AG10803 (cell line): ENCODE data around the gene STIM1.

Source experiments
- DNase-seq: peaks from one replicate; pipeline ENCODE4 v3.0.0; 2010; ENCODE audit warnings: low read depth
- H3K4me3 ChIP-seq: 2 replicates; pipeline ENCODE4 v1.5.1; 2011; ENCODE audit warnings: mild to moderate bottlenecking, low read length, control low read depth
- CTCF ChIP-seq: conservative IDR thresholded peaks from 2 replicates; pipeline ENCODE4 v1.5.1; 2011; ENCODE audit warnings: mild to moderate bottlenecking, low read length, control low read depth, inconsistent platforms

The STIM1 gene

GRCh38 chr11:3843326-3843725 lies 12.1 kb upstream of the STIM1 start:
- no peak overlapping the region for H3K4me3 ChIP-seq
- no peak for DNase-seq
- no peak for TF ChIP-seq CTCF

- no peak for TF ChIP-seq CTCF
- H3K4me3 ChIP-seq: no peak overlapping the region
- DNase-seq: no peak
Observed at GRCh38 chr11:3845246-3845645, 10.2 kb upstream of the STIM1 start.

- no peak for DNase-seq
- no peak overlapping the region for H3K4me3 ChIP-seq
- no peak for TF ChIP-seq CTCF
Observed at GRCh38 chr11:3845670-3846069, 9.8 kb upstream of the STIM1 start.

- peak; percentile 81 for TF ChIP-seq CTCF
Observed at GRCh38 chr11:3849297-3849874, 6.1 kb upstream of the STIM1 start.

GRCh38 chr11:3853545-3853842 lies 2.0 kb upstream of the STIM1 start:
- H3K4me3 ChIP-seq: no peak overlapping the region
- no peak for DNase-seq
- TF ChIP-seq CTCF: no peak

More at GRCh38 chr11:3849297-3849874, 6.1 kb upstream of the STIM1 start:
- DNase-seq: peak; percentile 33
- no peak overlapping the region for H3K4me3 ChIP-seq

- no peak overlapping the region for H3K4me3 ChIP-seq
- no peak for TF ChIP-seq CTCF
- no peak for DNase-seq
Observed at GRCh38 chr11:3853899-3854659, 1.4 kb upstream of the STIM1 start.

- no peak for TF ChIP-seq CTCF
- no peak for DNase-seq
Observed at GRCh38 chr11:3854660-3854976, 846 bp upstream of the STIM1 start.

More at GRCh38 chr11:3854660-3854976, 846 bp upstream of the STIM1 start:
- H3K4me3 ChIP-seq: 0 out of 2 replicates have a peak overlapping the region, but pooled peaks have one; percentile 9
